Subcutaneous preadipocyte (primary cell): ENCODE results near the gene STK36. TPM values are rescaled to one million over a fixed set of nuclear protein-coding genes. Genes with fewer than 3 reads are reported as not detected.

Experiments used
- total RNA-seq: library from RNA; depleted of rRNA; stranded (reverse); fragments of >200 nt; gene quantifications from 2 replicates; pipeline ENCODE4 v1.2.3, GENCODE V29; 2012

Gene STK36
- 22.4 and 24.0 TPM in 2 replicates for total RNA-seq

GRCh38 chr2:218671654-218672566, at the start of gene STK36, which contains the start of gene RNF25:
STK36 (plus strand) TSS chr2:218672086; CDS start chr2:218672830, 744 bp downstream.
RNF25 (minus strand) TSS chr2:218672002; CDS start chr2:218671970, 32 bp downstream.

GRCh38 chr2:218659258-218659987, 12.5 kb upstream of the STK36 start, which contains the start of the genes BCS1L and ZNF142:
BCS1L (plus strand) TSS chr2:218659683; CDS start chr2:218660988, 1,305 bp downstream.
ZNF142 (minus strand) TSS chr2:218659623; CDS start chr2:218656429, 3,194 bp downstream.

GRCh38 chr2:218710687-218711549, 39.0 kb downstream of the STK36 start, which contains the start of gene TTLL4:
TTLL4 (plus strand) TSS chr2:218710835; CDS start chr2:218737677, 26,842 bp downstream.

Other genes starting within 250 kb of the STK36 start
- 11.3 and 17.6 TPM in 2 replicates for gene USP37, start 103.7 kb upstream of the STK36 start, total RNA-seq
- 55.1 and 77.6 TPM in 2 replicates for gene CNOT9, start 103.2 kb upstream of the STK36 start, total RNA-seq
- gene PLCD4, start 64.2 kb upstream of the STK36 start, total RNA-seq = 2.2 and 2.6 TPM in 2 replicates
- gene ZNF142, start 12.5 kb upstream of the STK36 start, total RNA-seq = 12.9 and 20.9 TPM in 2 replicates
- gene BCS1L, start 12.4 kb upstream of the STK36 start, total RNA-seq = 42.6 and 48.1 TPM in 2 replicates
- 29.8 and 39.3 TPM in 2 replicates for gene RNF25, start 84 bp upstream of the STK36 start, total RNA-seq
- gene TTLL4, start 38.7 kb downstream of the STK36 start, total RNA-seq = 12.1 and 15.1 TPM in 2 replicates
- 0.98 and 3.7 TPM in 2 replicates for gene CYP27A1, start 110.1 kb downstream of the STK36 start, total RNA-seq
- gene PRKAG3, start 159.7 kb downstream of the STK36 start, total RNA-seq = 0.37 TPM in 1 of 2 replicates, not detected in the other
- not detected in 2 replicates for gene WNT6, start 187.7 kb downstream of the STK36 start, total RNA-seq
- not detected in 2 replicates for gene WNT10A, start 208.8 kb downstream of the STK36 start, total RNA-seq